Umbilical cord (tissue), 2 donors: Measurements from ENCODE around the gene C2CD4C. TPM values are rescaled to one million over a fixed set of nuclear protein-coding genes. Genes with fewer than 3 reads are reported as not detected.
"Not testable (repeated sequence)": the region's sequence is repeated elsewhere in the genome, so short reads cannot be mapped to it uniquely, and the experiment has no call there.

ENCODE experiments used
- DNase-seq: peaks from one replicate; pipeline ENCODE4 v3.0.0-alpha.2; 2015; ENCODE audit warnings: low spot score
- total RNA-seq: library from RNA; depleted of rRNA; stranded (reverse); fragments of >200 nt; gene quantifications from one replicate; pipeline ENCODE4 v1.2.3, GENCODE V29; 2014; ENCODE audit warnings: low replicate concordance; ENCODE audit not compliant: insufficient read depth

C2CD4C gene
- 0.96 TPM for total RNA-seq

GRCh38 chr19:408902-409515 lies at the start of gene C2CD4C:
Gene C2CD4C (minus strand): TSS chr19:409147. CDS start chr19:408361, 786 bp downstream.
- peak; percentile 16 for DNase-seq

DNA sequence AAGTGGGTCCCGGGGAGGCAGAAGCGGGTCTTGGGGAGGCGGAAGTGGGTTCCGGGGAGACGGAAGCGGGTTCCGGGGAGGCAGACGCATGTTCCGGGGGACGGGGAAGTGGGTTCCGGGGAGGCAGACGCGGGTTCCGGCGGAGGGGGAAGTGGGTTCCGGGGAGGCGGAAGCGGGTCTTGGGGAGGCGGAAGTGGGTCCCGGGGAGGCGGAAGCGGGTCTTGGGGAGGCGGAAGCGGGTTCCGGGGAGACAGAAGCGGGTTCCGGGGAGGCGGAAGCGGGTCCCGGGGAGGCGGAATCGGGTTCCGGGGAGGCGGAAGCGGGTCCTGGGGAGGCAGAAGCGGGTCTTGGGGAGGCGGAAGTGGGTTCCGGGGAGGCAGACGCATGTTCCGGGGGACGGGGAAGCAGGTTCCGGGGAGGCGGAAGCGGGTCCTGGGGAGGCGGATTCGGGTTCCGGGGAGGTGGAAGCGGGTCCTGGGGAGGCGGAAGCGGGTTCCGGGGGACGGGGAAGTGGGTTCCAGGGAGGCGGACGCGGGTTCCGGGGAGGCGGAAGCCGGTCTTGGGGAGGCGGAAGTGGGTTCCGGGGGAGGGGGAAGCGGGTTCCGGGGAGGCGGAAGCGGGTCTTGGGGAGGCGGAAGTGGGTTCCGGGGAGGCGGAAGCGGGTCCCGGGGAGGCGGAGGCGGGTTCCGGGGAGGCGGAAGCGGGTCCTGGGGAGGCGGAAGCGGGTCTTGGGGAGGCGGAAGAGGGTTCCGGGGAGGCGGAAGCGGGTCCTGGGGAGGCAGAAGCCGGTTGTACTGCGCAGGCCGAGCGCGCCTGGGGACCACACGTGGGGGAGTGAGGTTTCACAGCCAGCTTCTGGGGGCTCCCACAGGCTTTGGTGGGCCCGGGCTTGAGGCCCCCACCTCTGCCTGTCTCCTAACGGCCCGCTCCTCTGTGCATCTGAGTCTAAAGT lies 49.4 kb upstream of the C2CD4C start:
- DNase-seq = no peak

DNA sequence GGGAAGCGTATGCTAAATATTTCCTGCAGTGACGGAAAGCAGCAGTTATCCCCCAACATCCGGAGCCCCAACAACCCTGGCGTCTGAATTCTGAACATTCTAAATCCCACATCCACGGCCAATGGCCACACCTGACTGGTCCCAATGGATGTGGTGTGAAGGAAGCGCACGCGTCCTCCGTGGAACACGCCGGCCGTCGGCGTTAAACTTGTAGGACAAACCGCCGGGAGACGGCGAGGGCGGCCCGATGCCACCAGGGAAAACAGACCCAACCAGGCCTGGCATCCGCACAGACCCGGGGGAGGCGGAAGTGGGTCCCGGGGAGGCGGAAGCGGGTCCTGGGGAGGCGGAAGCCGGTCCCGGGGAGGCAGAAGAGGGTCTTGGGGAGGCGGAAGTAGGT lies 48.7 kb upstream of the C2CD4C start:
- no peak for DNase-seq

- no peak for DNase-seq
Observed at GRCh38 chr19:456547-457110, 47.7 kb upstream of the C2CD4C start.

GRCh38 chr19:455851-456546 lies 47.1 kb upstream of the C2CD4C start:
- no peak for DNase-seq

DNA sequence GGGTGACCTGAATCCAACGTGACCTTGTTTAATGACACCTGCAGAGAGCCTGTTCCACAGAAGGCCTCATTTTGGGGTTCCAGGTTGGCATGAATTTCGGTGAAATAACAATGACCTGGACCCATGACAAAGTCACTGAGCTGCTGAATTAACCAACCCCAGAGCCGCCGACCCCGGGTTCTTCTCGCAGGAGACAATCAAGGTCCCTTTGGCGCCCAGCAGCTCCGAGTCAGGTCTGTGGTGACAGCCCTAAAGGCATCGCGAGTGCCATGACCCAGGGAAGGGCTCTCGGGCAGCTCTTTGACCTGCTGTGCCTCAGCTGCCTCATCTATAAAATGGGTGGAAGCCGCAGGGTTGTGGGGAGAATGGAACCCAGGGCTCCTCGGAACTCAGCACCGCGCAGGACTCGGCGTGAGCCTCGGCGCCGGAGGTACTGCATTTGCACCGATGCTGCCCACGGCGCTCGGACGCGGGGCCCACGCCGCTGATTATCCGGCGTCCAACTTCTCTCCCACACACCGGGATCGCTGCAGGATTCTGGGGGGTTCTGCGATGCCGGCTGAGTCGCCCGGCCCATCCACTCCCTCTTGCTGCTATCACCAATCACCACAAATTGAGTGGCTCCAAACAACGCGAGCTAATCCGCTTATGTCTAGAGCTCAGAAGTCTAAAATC lies 46.2 kb upstream of the C2CD4C start:
- no peak for DNase-seq

DNA sequence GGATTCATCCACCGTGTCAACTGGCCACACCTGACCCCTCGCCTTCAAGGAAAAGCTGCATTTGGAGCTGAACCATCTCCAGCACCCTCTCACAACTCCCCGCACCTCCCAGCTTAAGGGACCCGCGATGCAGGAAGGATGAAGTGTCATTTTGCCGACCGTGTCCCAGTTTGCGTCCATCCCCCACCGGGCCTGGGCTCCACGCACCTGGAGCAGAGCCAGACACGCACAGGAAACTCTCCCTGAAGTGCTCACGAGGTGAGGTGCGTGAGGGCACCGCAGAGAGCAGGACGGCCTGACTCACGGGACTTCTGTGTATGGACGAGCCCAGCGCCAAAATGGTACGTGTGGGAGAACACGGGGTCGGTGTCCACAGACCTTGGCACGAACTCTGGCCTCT lies 44.7 kb upstream of the C2CD4C start:
- DNase-seq = no peak

DNA sequence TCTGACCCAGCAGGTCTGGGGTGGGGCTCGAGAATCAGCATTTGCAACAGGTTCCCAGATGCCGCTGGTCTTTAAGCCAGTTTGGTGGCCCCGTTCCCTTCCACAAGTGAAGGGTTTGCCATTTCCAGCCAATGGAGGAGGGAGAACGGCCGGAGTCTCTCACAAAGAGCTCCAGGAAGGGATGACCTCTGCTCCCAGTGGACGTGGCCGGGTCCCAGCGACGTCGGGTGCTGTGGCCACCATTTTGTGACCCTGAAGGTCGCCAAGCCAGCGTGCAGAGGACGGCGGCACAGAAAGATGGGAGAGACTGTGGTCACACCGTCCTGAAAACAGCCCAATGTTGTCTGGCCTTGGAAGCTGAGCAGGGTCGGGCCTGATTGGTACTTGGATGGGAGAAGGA lies 43.9 kb upstream of the C2CD4C start:
- no peak for DNase-seq

DNA sequence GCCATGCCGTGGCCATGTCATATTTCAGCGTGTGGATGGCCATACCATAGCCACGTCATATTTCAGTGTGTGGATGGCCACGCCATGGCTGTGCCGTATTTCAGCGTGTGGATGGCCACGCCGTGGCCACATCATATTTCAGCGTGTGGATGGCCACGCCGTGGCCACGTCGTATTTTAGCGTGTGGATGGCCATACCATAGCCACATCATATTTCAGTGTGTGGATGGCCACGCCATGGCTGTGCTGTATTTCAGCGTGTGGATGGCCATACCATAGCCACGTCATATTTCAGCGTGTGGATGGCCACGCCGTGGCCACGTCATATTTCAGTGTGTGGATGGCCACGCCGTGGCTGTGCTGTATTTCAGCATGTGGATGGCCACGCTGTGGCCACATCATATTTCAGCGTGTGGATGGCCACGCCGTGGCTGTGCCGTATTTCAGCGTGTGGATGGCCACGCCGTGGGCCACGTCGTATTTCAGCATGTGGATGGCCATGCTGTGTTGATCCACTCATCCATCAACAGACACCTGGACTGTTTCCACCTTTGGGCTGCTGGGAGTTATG lies 42.0 kb upstream of the C2CD4C start:
- not testable (repeated sequence) for DNase-seq

GRCh38 chr19:449916-450315 lies 41.0 kb upstream of the C2CD4C start:
- DNase-seq = no peak

DNA sequence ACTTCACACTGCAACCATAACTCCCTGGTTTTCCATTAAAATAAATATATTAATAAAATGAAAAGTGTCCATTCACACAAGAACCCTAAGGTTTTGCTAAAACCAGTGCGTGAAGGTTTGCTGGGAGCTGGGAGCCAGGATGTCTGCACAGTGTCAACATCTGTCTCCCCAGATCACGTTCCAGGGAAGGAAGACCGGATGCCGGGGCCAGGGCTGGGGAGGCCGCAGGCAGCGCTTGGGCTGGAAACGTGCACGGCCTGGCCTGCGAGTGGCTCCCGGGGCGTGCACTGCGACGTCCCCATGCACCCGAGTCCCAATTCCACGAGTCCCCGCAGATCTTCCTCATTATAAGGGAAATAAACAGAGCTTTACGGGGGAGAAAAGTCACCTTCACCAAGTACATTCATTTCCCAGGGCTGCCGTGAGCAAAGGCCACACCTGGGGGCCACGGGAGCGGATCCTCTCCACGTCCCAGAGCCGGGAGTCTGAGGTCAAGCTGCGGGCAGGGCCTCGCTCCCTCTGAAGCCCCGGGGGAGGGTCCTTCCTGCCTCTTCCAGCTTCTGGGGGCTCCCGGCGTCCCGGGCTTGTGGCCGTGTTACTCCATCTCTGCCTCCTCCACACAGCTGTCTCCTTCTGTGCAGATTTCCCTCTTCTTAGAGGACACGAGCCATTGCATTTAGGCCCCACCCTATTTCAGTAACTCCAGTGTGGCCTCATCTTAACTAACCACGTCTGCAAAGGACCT lies 39.0 kb upstream of the C2CD4C start:
- DNase-seq = peak; percentile 90

DNA sequence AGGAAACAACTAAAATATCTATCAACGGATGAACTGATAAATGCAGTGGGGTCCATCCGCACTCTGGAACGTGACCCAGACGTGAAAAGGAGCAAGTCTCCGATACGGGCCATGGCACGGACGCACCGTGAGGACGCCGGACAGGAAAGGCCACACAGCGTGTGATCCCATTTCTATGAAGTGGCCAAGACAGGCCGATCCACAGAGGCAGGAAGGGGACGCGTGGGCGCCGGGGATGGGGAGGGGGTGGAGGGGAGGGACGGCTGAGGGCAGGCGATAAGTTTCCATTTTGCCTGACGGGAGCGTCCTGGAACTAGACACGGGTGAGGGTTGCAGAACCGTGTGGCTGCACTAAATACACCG lies 38.1 kb upstream of the C2CD4C start:
- no peak for DNase-seq

GRCh38 chr19:444677-445210 lies 35.8 kb upstream of the C2CD4C start:
- DNase-seq = no peak

DNA sequence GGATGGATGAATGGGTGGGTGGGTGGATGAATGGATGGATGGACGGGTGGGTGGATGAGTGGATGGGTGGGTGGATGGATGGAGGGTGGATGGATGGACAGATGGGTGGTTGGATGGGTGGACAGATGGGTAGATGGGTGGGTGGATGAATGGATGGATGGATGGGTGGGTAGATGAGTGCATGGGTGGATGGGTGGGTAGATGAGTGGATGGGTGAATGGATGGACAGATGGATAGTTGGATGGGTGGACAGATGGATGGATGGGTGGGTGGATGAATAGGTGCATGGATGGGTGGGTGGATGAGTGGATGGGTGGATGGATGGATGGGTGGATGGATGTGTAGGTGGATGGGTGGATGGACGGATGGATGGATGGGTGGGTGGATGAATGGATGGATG lies 34.1 kb upstream of the C2CD4C start:
- no peak for DNase-seq

- no peak for DNase-seq
Observed at GRCh38 chr19:442085-442484, 33.1 kb upstream of the C2CD4C start.

- DNase-seq = no peak
Observed at GRCh38 chr19:441213-441836, 32.4 kb upstream of the C2CD4C start.

GRCh38 chr19:440391-441212 lies 31.7 kb upstream of the C2CD4C start:
- DNase-seq = no peak

DNA sequence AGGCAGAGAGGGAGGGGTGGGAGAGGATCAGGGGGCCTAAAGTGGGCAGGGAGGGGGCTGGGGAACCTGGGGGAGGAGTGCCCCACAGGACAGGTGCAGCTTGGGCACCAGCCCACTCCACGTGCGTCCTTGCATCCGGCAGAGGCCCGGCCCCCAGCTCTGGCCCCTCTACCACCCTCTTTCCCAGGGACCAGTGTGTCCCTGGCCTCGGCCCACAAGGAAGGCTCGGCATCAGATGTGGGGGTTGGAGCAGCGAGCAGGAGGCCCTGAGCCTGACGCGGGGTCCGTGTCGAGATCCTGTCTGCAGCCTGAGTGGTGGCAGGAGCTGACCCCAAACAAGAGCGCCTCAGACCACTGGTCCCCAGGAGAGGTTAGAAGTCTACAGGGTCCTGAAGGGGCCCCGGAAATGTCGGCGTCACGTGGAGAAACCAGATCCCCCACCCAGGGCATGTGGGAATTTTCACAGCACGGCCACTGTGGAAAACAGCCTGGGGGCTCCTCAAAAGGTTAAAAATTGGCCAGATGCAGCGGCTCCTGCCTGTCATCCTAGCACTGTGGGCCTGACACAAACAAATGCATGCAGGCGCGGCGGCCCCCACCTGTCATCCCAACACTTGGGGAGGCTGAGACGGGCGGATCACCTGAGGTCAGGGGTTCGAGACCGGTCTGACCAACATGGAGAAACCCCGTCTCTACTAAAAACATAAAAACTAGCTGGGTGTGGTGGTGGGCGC lies 30.4 kb upstream of the C2CD4C start:
- no peak for DNase-seq
